AG04450 (cell line): Measurements from ENCODE around the gene LMF1. TPM values are rescaled to one million over a fixed set of nuclear protein-coding genes. Genes with fewer than 3 reads are reported as not detected.

Source experiments
- CTCF ChIA-PET: fragments of 300-600, 350-600 bp; formaldehyde crosslinking; extraction: SDS; loops from one replicate; lab custom pipeline; 2022; ENCODE audit warnings: antibody characterized with exemption, inconsistent platforms; lab: Charles Lee
- POLR2A ChIA-PET: fragments of 350-600 bp; formaldehyde crosslinking; extraction: SDS; loops from one replicate; lab custom pipeline; 2021; ENCODE audit warnings: antibody characterized with exemption, inconsistent platforms; lab: Yijun Ruan, JAX
- DNase-seq: peaks from one replicate; pipeline ENCODE4 v3.0.0-alpha.2; 2011; ENCODE audit warnings: low read depth, low spot score
- H3K27ac ChIP-seq: one replicate; pipeline ENCODE4 v1.5.1; 2012; ENCODE audit warnings: low read depth, low read length, control low read depth
- H3K27me3 ChIP-seq: one replicate; pipeline ENCODE4 v1.6.0; 2012; ENCODE audit warnings: low read length; ENCODE audit not compliant: control insufficient read depth, insufficient read depth
- H3K4me3 ChIP-seq: 2 replicates; pipeline ENCODE4 v1.5.1; 2011; ENCODE audit warnings: mild to moderate bottlenecking, low read depth, low read length, control low read depth
- H3K9me3 ChIP-seq: 2 replicates; pipeline ENCODE4 v1.5.1; 2012; ENCODE audit warnings: low read length; ENCODE audit not compliant: control insufficient read depth, insufficient read depth
- polyA plus RNA-seq: library from polyadenylated mRNA; depleted of rRNA; stranded (reverse); fragments of >200 nt; gene quantifications from 2 replicates; pipeline ENCODE4 v1.2.3, GENCODE V29; 2011
- TF ChIP-seq, protein P1 (sequence below): IDR thresholded peaks from 2 replicates; pipeline ENCODE4 v1.5.1; 2011; ENCODE audit warnings: low read depth, low read length, control low read depth, inconsistent platforms

The LMF1 gene
- polyA plus RNA-seq, 1 experiment = 11.8 TPM

DNA sequence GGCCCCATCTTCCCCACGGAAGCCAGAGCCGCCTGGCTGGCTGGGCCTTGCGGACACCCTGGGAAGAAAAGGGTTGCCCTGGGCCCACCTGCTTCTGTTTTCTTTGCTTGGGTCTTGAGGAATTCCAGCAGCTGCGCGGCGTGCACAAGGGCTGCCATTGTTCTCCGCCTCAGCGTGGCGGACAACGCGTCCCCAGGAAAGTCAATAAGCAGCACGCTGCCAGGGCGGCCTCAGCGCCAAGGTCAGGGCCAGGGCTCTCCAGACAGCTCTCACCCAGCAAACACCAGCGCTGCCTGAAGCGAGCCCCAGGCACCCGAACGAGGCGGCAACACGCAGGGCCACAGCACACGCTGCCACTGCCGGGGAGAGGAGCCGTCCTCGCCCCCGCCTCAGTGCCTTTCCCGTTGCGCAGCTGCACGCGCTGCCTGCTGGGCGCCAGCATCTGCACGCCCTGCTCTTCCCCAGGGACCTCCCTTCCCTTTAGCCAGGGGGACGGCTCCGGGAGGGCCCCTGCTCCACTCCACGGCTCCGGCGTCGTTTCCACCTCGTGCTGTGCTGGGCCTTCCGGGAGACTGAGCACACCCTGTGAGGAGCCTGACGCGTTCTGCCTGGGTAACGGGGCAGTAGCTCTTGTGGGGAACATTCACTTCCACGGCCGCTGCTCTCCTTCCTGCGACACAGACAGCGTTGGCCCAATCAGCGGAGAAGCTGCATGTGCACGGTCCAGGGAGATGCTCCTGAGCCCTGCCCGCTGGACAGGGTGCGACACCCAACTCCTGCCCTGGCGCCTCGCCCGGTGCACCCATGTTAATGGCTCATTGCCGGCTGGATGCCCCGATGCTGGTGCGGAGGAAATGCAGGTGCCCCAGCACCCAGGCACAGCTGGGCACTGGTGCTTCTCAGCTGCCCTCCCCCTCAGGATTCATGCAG is 57.8 kb downstream of the LMF1 start:
- ChIA-PET CTCF (no interaction called here), POLR2A (no interaction called here)
- H3K27me3 ChIP-seq = no peaks in the 10 kb centered on the region
- TF ChIP-seq, protein P1, sequence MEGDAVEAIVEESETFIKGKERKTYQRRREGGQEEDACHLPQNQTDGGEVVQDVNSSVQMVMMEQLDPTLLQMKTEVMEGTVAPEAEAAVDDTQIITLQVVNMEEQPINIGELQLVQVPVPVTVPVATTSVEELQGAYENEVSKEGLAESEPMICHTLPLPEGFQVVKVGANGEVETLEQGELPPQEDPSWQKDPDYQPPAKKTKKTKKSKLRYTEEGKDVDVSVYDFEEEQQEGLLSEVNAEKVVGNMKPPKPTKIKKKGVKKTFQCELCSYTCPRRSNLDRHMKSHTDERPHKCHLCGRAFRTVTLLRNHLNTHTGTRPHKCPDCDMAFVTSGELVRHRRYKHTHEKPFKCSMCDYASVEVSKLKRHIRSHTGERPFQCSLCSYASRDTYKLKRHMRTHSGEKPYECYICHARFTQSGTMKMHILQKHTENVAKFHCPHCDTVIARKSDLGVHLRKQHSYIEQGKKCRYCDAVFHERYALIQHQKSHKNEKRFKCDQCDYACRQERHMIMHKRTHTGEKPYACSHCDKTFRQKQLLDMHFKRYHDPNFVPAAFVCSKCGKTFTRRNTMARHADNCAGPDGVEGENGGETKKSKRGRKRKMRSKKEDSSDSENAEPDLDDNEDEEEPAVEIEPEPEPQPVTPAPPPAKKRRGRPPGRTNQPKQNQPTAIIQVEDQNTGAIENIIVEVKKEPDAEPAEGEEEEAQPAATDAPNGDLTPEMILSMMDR = no peak
- no peak overlapping the region for H3K4me3 ChIP-seq
- peaks cover 75% of the 10 kb centered on the region for H3K9me3 ChIP-seq
- H3K27ac ChIP-seq = no peak overlapping the region
- no peak for DNase-seq

GRCh38 chr16:912322-912683 is 58.5 kb downstream of the LMF1 start:
- Histone ChIP-seq H3K9me3 (peaks cover 75% of the 10 kb centered on the region), H3K4me3 (no peak overlapping the region), H3K27me3 (no peaks in the 10 kb centered on the region), H3K27ac (no peak overlapping the region)
- POLR2A ChIA-PET = no interaction called here
- TF ChIP-seq, protein P1 = no peak
- no peak for DNase-seq
- CTCF ChIA-PET = no interaction called here

GRCh38 chr16:911604-912321 is 59.0 kb downstream of the LMF1 start:
- H3K27me3 ChIP-seq = no peaks in the 10 kb centered on the region
- TF ChIP-seq, protein P1 = no peak
- no peak for DNase-seq
- ChIA-PET CTCF (no interaction called here), POLR2A (no interaction called here)
- H3K9me3 ChIP-seq = peaks cover 72% of the 10 kb centered on the region
- no peak overlapping the region for H3K27ac ChIP-seq
- no peak overlapping the region for H3K4me3 ChIP-seq

DNA sequence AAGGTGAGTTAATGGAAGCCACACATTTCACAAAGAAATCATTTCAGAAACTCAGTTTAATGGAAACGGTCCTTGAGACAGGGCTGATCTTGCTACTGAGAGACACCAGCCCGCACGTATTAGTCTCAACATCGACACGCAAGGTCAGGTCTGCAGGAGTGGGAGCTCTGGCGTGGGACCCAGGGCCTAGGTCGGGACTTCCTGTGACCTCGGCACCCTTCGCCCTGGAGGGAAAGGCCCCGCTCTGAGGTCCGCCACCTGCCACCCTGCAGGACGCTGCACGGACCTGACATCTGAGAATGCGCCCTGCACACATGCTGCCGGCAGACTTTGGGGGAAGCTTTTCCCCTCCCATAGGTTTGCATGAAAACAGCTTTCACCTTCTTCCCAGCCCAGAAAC is 59.7 kb downstream of the LMF1 start:
- ChIA-PET POLR2A (interaction anchor here (1.1 kb wide), 1 partner anchor 9 kb away, joined by 3 read pairs; no protein-coding TSS in a partner anchor), CTCF (no interaction called here)
- TF ChIP-seq, protein P1 = no peak
- no peak overlapping the region for H3K27ac ChIP-seq
- peaks cover 69% of the 10 kb centered on the region for H3K9me3 ChIP-seq
- DNase-seq = no peak
- no peaks in the 10 kb centered on the region for H3K27me3 ChIP-seq
- no peak overlapping the region for H3K4me3 ChIP-seq

DNA sequence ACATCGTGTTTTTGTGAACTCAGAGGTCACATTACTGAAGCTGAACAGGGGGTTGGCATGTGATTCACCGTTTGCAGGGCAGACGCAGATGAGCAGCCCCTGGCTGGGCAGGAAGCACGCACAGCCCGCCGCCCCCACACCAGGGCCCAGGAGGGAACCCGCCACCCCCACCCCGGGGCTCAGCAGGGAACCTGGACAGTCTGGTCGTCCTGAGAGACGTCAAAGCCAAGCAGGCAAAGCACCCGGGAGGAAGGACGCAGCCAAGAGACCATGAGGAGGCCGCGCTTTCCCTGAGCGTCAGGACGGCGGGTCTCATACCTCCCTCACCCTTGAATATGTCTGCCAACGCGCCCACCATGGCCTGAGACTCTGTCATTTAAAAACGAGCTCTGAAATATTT is 60.6 kb downstream of the LMF1 start:
- Histone ChIP-seq H3K27ac (no peak overlapping the region), H3K9me3 (peaks cover 62% of the 10 kb centered on the region), H3K27me3 (no peaks in the 10 kb centered on the region), H3K4me3 (no peak overlapping the region)
- TF ChIP-seq, protein P1 = no peak
- POLR2A ChIA-PET = interaction anchor here (1.1 kb wide), 1 partner anchor 10 kb away, joined by 3 read pairs; no protein-coding TSS in a partner anchor
- DNase-seq = no peak
- CTCF ChIA-PET = no interaction called here
